ENCODE measurements around the gene BICRA. TPM values are rescaled to one million over a fixed set of nuclear protein-coding genes. Genes with fewer than 3 reads are reported as not detected.
A peak's percentile ranks its signal among the peaks of the same experiment; 100 is the strongest.

The BICRA gene
- 10 to 100 TPM in 4 of 9 donors, 1 to 10 TPM in 5; 1.8 to 16.8 (median 6.7) TPM for total RNA-seq
- 10 to 100 TPM in 2 of 3 donors, 1 to 10 TPM in 1; 4.3 to 24.6 (median 14.5) TPM for polyA plus RNA-seq
- long read RNA-seq, donor 1, partial matches to known transcripts: 0 of 4 reads
- long read RNA-seq, donor 1, other reads (novel, unspliced or antisense): 0 of 4 reads
- long read RNA-seq, donor 2, transcript BICRA-203 (1 exons, 3,312 nt): major isoform, 10 of 12 reads
- long read RNA-seq, donor 2, partial matches to known transcripts: 0 of 12 reads
- long read RNA-seq, donor 2, other reads (novel, unspliced or antisense): 0 of 12 reads
- long read RNA-seq, donor 3, transcript BICRA-203 (1 exons, 3,312 nt): major isoform, 5 of 6 reads
- long read RNA-seq, donor 3, partial matches to known transcripts: 0 of 6 reads
- long read RNA-seq, donor 3, other reads (novel, unspliced or antisense): 0 of 6 reads
- long read RNA-seq, donor 4: 0 reads
- long read RNA-seq, donor 5, transcript BICRA-203 (1 exons, 3,312 nt): major isoform, 8 of 9 reads
- long read RNA-seq, donor 5, partial matches to known transcripts: 0 of 9 reads
- long read RNA-seq, donor 5, other reads (novel, unspliced or antisense): 1 of 9 reads
- long read RNA-seq, donor 6, partial matches to known transcripts: 0 of 5 reads
- long read RNA-seq, donor 6, other reads (novel, unspliced or antisense): 2 of 5 reads
- long read RNA-seq, donor 7, transcript BICRA-203 (1 exons, 3,312 nt): major isoform, 8 of 9 reads
- long read RNA-seq, donor 7, partial matches to known transcripts: 0 of 9 reads
- long read RNA-seq, donor 7, other reads (novel, unspliced or antisense): 0 of 9 reads
- long read RNA-seq, donor 8, transcript BICRA-203 (1 exons, 3,312 nt): major isoform, 6 of 7 reads
- long read RNA-seq, donor 8, partial matches to known transcripts: 0 of 7 reads
- long read RNA-seq, donor 8, other reads (novel, unspliced or antisense): 0 of 7 reads
- long read RNA-seq, donor 9, partial matches to known transcripts: 0 of 1 reads
- long read RNA-seq, donor 9, other reads (novel, unspliced or antisense): 0 of 1 reads
- long read RNA-seq, donor 10, transcript BICRA-203 (1 exons, 3,312 nt): major isoform, 8 of 10 reads
- long read RNA-seq, donor 10, partial matches to known transcripts: 0 of 10 reads
- long read RNA-seq, donor 10, other reads (novel, unspliced or antisense): 0 of 10 reads

DNA sequence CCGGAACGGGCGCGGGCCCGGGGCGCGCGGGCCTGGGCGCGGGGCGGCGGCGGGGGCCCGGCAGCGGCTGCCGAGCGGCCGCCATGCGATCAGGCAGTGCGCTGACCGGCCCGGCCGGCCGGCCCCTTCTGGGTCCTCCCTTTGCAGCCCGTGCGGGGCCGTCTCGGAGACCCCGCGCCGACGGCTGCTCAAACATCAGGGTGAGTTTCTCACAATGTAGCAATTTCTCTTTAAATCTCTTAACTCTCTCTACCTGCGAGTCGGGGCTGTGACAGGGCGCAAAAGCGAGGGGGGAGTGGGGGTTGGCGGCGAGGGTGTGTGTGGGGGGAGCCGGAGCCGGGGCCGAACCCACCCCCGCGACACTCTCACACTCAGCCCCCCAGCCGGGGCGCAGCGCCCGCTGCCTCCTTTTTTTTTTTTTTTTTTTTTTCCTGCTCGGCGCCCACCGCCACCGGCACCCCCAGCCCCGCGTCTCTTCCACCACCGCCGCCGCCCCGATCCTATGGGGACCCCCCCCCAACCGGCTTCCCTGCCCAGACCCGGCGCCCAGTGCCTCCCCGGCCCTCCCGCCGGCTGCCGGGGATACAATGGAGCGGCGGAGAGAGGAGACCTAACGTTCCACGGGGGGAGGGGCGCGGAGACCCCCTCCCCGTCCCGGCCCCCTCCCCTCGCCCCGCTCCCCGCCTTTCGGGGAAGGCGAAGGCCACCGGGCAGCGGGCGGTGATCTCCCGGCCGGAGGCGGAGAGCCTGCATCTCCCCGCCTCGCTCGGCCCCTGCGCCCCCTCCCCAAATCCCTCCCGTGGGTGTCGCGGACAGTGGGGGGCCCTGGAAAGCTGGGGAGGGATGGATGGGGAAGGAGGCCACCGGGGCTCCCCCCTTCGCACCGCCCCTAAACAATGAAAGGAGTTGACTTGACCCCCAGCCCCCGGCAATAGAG is at the start of gene BICRA:
TSS of gene BICRA (plus strand) at position 166 of the 937 bp plus-strand sequence. CDS start 64,441 bp downstream, outside the sequence.
- H3K9me3 ChIP-seq (replicated peaks in 1 of 3): no peaks in the 10 kb centered on the region
- TF ChIP-seq, protein P1, sequence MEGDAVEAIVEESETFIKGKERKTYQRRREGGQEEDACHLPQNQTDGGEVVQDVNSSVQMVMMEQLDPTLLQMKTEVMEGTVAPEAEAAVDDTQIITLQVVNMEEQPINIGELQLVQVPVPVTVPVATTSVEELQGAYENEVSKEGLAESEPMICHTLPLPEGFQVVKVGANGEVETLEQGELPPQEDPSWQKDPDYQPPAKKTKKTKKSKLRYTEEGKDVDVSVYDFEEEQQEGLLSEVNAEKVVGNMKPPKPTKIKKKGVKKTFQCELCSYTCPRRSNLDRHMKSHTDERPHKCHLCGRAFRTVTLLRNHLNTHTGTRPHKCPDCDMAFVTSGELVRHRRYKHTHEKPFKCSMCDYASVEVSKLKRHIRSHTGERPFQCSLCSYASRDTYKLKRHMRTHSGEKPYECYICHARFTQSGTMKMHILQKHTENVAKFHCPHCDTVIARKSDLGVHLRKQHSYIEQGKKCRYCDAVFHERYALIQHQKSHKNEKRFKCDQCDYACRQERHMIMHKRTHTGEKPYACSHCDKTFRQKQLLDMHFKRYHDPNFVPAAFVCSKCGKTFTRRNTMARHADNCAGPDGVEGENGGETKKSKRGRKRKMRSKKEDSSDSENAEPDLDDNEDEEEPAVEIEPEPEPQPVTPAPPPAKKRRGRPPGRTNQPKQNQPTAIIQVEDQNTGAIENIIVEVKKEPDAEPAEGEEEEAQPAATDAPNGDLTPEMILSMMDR (IDR thresholded peaks at IDR 0.05): no peak
- peaks cover 18 to 34% of the 10 kb centered on the region in 2 donors for H3K4me1 ChIP-seq (replicated peaks in 1 of 2)
- DNase-seq: peak; percentile 75 to 90 (median 83)
- peak within 1 kb of the TSS; percentile 62 to 100 (median 84) for H3K4me3 ChIP-seq
- WGBS, 4 donors: 1 to 2% (median 1%) methylated on average over 25 to 87 of the region's 94 CpGs
- intact Hi-C loops (cut with DNase I): loop anchor here in 1 of 2 donors (10.0 kb wide), 1 partner anchor 86 kb away; no protein-coding TSS in a partner anchor
- no peaks in the 10 kb centered on the region for H3K27me3 ChIP-seq
- H3K27ac ChIP-seq: peak within 1 kb of the TSS; percentile 85 to 99 (median 91)
- H3K36me3 ChIP-seq (replicated peaks in 1 of 2): no peaks in the 10 kb centered on the region

DNA sequence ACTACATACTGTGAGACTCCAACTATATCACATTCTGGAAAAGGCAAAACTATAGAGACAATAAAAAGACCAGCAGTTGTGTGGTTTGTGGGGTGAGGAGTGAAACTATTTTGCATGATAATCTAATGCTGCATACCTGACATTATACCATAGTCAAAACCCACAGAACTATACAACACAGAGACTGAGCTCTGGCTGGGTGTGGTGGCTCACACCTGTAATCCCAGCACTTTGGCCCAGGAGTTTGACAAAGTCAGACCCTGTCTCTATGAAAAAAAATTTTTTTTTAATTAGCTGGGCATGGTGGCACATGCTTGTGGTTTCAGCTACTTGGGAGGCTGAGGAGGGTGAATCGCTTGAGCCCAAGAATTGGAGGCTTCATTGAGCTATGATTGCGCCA is 47.9 kb upstream of the BICRA start:
- H3K36me3 ChIP-seq (replicated peaks in 1 of 2): no peaks in the 10 kb centered on the region
- H3K4me1 ChIP-seq (replicated peaks in 1 of 2): no peaks in the 10 kb centered on the region
- TF ChIP-seq, protein P1 (IDR thresholded peaks at IDR 0.05): no peak
- TF ChIP-seq POLR2A (IDR thresholded peaks at IDR 0.05): no peak
- intact Hi-C loops (cut with DNase I): no loop called here
- no peak overlapping the region for H3K27ac ChIP-seq
- DNase-seq: no peak
- H3K27me3 ChIP-seq: no peaks in the 10 kb centered on the region
- no peak overlapping the region for H3K4me3 ChIP-seq
- WGBS, 4 donors: 93 to 97% (median 95%) methylated on average over 2 of the region's 2 CpGs
- H3K9me3 ChIP-seq (replicated peaks in 1 of 3): no peaks in the 10 kb centered on the region

DNA sequence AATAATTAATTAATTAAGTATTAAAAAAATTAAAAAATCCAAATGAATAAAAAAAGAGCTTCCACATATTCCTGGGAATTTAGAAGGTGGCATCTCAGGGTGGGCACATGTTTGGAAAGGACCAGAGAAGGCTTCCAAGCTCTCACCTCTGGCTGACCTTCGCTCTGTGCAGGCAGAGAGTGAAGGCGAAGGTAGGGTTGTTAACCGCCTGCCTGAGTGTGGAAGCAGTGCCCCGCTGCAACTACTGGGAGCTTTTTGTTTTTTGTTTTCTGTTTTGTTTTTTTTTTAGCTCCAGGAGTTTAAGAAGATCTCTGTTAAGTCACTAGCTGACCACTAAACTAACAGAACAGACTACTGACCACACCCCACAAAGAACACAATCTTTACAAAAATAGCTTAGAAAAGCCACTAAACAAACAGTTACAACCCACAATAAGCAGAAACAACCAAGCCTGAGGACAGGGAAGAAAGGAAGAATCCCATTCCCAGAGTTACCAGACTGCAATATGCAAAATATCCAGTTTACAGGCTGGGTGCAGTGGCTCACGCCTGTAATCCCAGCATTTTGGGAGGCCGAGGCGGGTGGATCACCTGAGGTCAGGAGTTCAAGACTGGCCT is 47.4 kb upstream of the BICRA start:
- no peak overlapping the region for H3K27ac ChIP-seq
- H3K27me3 ChIP-seq: no peaks in the 10 kb centered on the region
- H3K36me3 ChIP-seq (replicated peaks in 1 of 2): no peaks in the 10 kb centered on the region
- no peak overlapping the region for H3K4me3 ChIP-seq
- H3K9me3 ChIP-seq (replicated peaks in 1 of 3): no peaks in the 10 kb centered on the region
- no peaks in the 10 kb centered on the region for H3K4me1 ChIP-seq (replicated peaks in 1 of 2)
- no peak for DNase-seq
- TF ChIP-seq, protein P1 (IDR thresholded peaks at IDR 0.05): no peak
- no peak for TF ChIP-seq POLR2A (IDR thresholded peaks at IDR 0.05)
- intact Hi-C loops (cut with DNase I): no loop called here
- WGBS, 4 donors: 91 to 94% (median 92%) methylated on average over 7 of the region's 7 CpGs

Measured in adrenal gland (tissue), 19 donors.